ENCODE results near the gene UTF1. TPM values are rescaled to one million over a fixed set of nuclear protein-coding genes. Genes with fewer than 3 reads are reported as not detected.

UTF1 gene
- total RNA-seq, 4 donors from 2014 or later = not detected

- H3K4me3 ChIP-seq (replicated peaks in 1 of 3) = no peak overlapping the region
- no peak for DNase-seq
- TF ChIP-seq POLR2A (IDR thresholded peaks at IDR 0.05) (no peak), CTCF (IDR thresholded peaks at IDR 0.05) (no peak)
- 82 to 88% methylated on average over 17 to 21 of the region's 36 CpGs for WGBS, 2 donors
- H3K9me3 ChIP-seq = no peaks in the 10 kb centered on the region
- no peak overlapping the region for H3K27ac ChIP-seq
- H3K27me3 ChIP-seq = no peaks in the 10 kb centered on the region
- no peaks in the 10 kb centered on the region for H3K4me1 ChIP-seq
- intact Hi-C loops (cut with DNase I) = no loop called here
- no peaks in the 10 kb centered on the region for H3K36me3 ChIP-seq
Observed at GRCh38 chr10:133247681-133248333, 17.8 kb downstream of the UTF1 start.

- TF ChIP-seq CTCF (IDR thresholded peaks at IDR 0.05) (no peak), POLR2A (IDR thresholded peaks at IDR 0.05) (no peak)
- no peak overlapping the region for H3K27ac ChIP-seq
- DNase-seq = no peak
- no peaks in the 10 kb centered on the region for H3K36me3 ChIP-seq
- H3K4me1 ChIP-seq = no peaks in the 10 kb centered on the region
- WGBS, 2 donors = 85 to 88% methylated on average over 5 to 9 of the region's 12 CpGs
- no peak overlapping the region for H3K4me3 ChIP-seq (replicated peaks in 1 of 3)
- intact Hi-C loops (cut with DNase I) = no loop called here
- H3K27me3 ChIP-seq = no peaks in the 10 kb centered on the region
- no peaks in the 10 kb centered on the region for H3K9me3 ChIP-seq
Observed at GRCh38 chr10:133248334-133248715, 18.3 kb downstream of the UTF1 start.

- no peaks in the 10 kb centered on the region for H3K9me3 ChIP-seq
- no peak overlapping the region for H3K27ac ChIP-seq
- H3K27me3 ChIP-seq = no peaks in the 10 kb centered on the region
- TF ChIP-seq POLR2A (IDR thresholded peaks at IDR 0.05) (no peak), CTCF (IDR thresholded peaks at IDR 0.05) (no peak)
- DNase-seq = no peak
- H3K4me1 ChIP-seq = no peaks in the 10 kb centered on the region
- no peak overlapping the region for H3K4me3 ChIP-seq (replicated peaks in 1 of 3)
- H3K36me3 ChIP-seq = no peaks in the 10 kb centered on the region
- WGBS, 2 donors = 70 to 77% methylated on average over 11 of the region's 21 CpGs
- intact Hi-C loops (cut with DNase I) = no loop called here
Observed at GRCh38 chr10:133249094-133249780, 19.2 kb downstream of the UTF1 start.

GRCh38 chr10:133249975-133250754 is 20.1 kb downstream of the UTF1 start:
- intact Hi-C loops (cut with DNase I) = no loop called here
- H3K27me3 ChIP-seq = no peaks in the 10 kb centered on the region

More at GRCh38 chr10:133249975-133250754, 20.1 kb downstream of the UTF1 start:
- 62 to 70% methylated on average over 11 of the region's 11 CpGs for WGBS, 2 donors
- no peak for DNase-seq
- Histone ChIP-seq H3K27ac (no peak overlapping the region), H3K9me3 (no peaks in the 10 kb centered on the region), H3K36me3 (no peaks in the 10 kb centered on the region), H3K4me1 (no peaks in the 10 kb centered on the region), H3K4me3 (replicated peaks in 1 of 3) (no peak overlapping the region)
- no peak for TF ChIP-seq POLR2A (IDR thresholded peaks at IDR 0.05)
- TF ChIP-seq CTCF (IDR thresholded peaks at IDR 0.05) = no peak
